NB4 (cell line): Measurements from ENCODE around the gene TRABD2B.

ENCODE experiments used
- DNase-seq: peaks from one replicate; pipeline ENCODE4 v3.0.0; 2010; ENCODE audit warnings: low read depth
- H3K4me3 ChIP-seq: one replicate; pipeline ENCODE4 v1.5.1; 2011; ENCODE audit warnings: mild to moderate bottlenecking, low read depth, low read length, moderate library complexity
- CTCF ChIP-seq: IDR thresholded peaks from one replicate; pipeline ENCODE4 v1.5.1; 2012; ENCODE audit warnings: low read depth, low read length
- MAX ChIP-seq: IDR thresholded peaks from 2 replicates; pipeline ENCODE4 v1.6.1; 2011; ENCODE audit warnings: low read depth, low read length
- MYC ChIP-seq: IDR thresholded peaks from 2 replicates; pipeline ENCODE4 v1.6.1; 2011; ENCODE audit warnings: low read depth, low read length
- POLR2A ChIP-seq: IDR thresholded peaks from 2 replicates; pipeline ENCODE4 v1.6.1; 2011; ENCODE audit warnings: mild to moderate bottlenecking; ENCODE audit not compliant: insufficient read length; ENCODE audit errors: extremely low read depth

Gene TRABD2B

GRCh38 chr1:47859092-47859743 is 138.0 kb downstream of the TRABD2B start:
- no peak overlapping the region for H3K4me3 ChIP-seq
- TF ChIP-seq MAX (no peak), POLR2A (no peak), MYC (no peak), CTCF (no peak)
- no peak for DNase-seq

- no peak for TF ChIP-seq MYC
- TF ChIP-seq POLR2A, result no peak
- no peak for TF ChIP-seq CTCF
- TF ChIP-seq MAX, result no peak
- DNase-seq, result no peak
- no peak overlapping the region for H3K4me3 ChIP-seq
Observed at GRCh38 chr1:47856996-47857395, 140.2 kb downstream of the TRABD2B start.

- TF ChIP-seq MAX (no peak), MYC (no peak), CTCF (no peak), POLR2A (no peak)
- DNase-seq, result no peak
- H3K4me3 ChIP-seq, result no peak overlapping the region
Observed at GRCh38 chr1:47855230-47855629, 142.0 kb downstream of the TRABD2B start.

- TF ChIP-seq MYC (no peak), POLR2A (no peak), CTCF (no peak), MAX (no peak)
- DNase-seq, result no peak
- no peak overlapping the region for H3K4me3 ChIP-seq
Observed at GRCh38 chr1:47854552-47855144, 142.5 kb downstream of the TRABD2B start.

- no peak for TF ChIP-seq POLR2A
- no peak for TF ChIP-seq MAX
- no peak for TF ChIP-seq CTCF
- TF ChIP-seq MYC, result no peak
- no peak overlapping the region for H3K4me3 ChIP-seq
- no peak for DNase-seq
Observed at GRCh38 chr1:47853852-47854251, 143.3 kb downstream of the TRABD2B start.

- no peak for TF ChIP-seq CTCF
- no peak for TF ChIP-seq POLR2A
- TF ChIP-seq MAX, result no peak
- TF ChIP-seq MYC, result no peak
- H3K4me3 ChIP-seq, result no peak overlapping the region
- no peak for DNase-seq
Observed at GRCh38 chr1:47853059-47853458, 144.1 kb downstream of the TRABD2B start.
